HK-2 (cell line): ENCODE measurements around the gene VPS29.
"Not testable (repeated sequence)": the region's sequence is repeated elsewhere in the genome, so short reads cannot be mapped to it uniquely, and the experiment has no call there.

ENCODE experiments used
- DNase-seq: peaks from one replicate; pipeline ENCODE4 v3.0.0-alpha.2; 2018; ENCODE audit not compliant: unreplicated experiment

Gene VPS29

DNA sequence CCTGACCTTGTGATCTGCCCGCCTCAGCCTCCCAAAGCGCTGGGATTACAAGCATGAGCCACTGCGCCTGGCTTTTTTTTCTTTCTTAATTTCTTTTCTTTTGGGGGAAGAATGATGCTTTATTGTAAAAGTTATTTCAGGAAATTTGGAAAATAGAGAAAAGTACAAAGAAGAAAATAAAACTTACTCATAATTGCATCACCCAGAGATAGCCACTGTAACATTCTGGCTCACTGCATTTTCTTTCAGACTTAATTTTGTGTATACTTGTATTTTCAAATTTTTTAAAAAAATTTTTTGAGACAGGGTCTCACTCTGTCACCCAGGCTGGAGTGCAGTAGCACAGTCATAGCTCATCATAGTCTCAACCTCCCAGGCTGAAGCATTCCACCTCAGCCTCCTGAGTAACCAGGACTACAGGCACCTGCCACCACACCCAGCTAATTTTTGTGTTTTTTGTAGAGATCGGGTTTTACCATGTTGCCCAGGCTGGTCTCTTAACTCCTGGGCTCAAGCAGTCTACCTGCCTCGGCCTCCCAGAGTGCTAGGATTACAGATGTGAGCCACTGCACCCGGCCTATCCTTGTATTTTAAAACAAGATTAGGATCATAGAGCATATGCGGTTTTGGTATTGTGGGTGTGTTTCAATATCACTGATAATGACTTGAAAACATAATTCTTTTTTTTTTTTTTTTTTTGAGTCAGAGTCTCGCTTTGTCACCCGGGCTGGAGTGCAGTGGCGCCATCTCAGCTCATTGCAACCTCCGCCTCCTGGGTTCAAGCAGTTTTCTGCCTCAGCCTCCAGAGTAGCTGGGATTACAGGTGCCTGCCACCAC lies 19.2 kb upstream of the VPS29 start:
- DNase-seq = not testable (repeated sequence)

DNA sequence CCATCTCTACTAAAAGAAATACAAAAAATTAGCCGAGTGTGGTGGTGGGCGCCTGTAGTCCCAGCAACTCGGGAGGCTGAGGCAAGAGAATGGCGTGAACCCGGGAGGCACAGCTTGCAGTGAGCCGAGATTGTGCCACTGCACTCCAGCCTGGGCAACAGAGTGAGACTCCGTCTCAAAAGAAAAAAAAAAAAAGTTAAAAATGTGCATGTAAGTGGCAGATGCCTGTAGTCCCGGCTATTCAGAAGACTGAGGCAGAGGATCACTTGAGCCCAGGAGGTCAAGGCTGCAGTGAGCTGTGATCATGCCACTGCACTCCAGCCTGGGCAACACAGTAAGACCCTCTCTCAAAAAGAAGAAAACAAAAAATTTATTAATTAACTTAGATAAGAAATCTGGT lies 16.1 kb upstream of the VPS29 start:
- DNase-seq = not testable (repeated sequence)

DNA sequence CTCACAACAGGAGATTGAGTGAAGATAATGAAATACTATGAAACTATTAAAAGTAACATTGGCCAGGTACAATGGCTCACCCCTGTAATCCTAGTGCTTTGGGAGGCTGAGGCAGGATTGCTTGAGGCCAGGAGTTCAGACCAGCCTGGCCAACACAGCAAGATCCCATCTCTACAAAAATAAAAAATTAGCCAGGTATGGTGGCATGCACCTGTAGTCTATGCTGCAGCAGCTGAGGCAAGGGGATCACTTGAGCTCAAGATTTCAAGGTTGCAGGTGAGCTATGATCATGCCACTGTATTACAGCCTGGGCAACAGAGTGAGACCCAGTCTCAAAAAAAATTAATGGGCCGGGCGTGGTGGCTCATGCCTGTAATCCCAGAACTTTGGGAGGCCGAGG lies 15.1 kb upstream of the VPS29 start:
- DNase-seq = no peak

DNA sequence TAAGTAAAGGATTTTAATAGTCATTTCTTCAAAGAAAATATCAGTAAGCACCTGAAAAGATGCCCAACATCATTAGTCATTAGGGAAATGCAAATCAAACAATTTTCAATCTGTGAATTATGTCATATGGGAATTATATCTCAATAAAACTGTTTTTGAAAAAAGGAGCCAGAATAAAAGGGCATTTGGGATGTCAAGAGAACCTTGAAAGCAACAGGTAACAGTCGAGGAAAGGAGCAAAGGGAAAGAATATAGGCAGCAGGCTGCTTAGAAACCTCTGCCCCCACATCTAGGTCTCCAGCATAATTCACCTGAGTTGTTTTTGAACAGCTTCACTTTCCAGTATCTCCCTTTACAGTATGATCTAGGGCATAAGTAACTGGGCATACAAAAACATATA lies 12.5 kb upstream of the VPS29 start:
- DNase-seq = no peak

DNA sequence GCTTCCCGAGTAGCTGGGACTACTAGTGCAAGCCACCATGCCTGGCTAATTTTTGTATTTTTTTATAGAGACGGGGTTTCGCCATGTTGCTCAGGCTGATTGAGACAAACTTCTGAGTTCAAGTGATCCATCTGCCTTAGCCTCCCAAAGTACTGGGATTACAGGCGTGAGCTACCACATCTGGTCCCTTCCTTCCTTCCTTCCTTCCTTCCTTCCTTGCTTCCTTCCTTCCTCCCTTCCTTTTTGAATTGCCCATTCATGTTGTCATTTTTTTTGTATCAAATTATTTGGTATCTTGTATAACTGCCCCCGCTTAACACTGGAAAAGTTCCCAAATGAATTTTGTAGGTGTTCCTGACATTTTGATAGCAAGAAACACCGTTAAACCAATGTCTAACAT lies 11.9 kb upstream of the VPS29 start:
- DNase-seq = no peak

DNA sequence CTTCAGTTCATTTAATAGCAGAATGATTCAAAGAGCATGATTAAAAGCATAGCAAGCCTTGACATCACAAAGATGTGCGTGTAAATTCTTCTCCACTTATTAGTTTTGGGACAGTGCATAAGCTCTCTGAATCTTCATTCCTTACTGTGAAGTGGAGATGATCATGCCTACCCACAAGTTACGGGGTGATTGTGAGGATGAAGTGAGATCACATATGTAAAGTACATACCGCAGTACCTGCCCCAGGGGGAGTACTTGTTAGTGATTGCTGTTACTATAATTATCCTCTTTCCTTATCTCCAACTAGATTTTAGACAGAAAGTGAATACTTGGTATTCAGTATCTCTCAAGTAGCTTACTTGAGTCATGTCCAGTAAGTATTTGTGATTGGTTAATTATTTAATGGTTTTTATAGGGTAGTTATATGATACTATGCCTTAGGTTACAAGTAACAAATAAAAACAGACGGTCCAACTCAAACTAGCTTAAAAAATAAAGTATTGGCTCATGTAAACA lies 6.2 kb upstream of the VPS29 start:
- DNase-seq = no peak

DNA sequence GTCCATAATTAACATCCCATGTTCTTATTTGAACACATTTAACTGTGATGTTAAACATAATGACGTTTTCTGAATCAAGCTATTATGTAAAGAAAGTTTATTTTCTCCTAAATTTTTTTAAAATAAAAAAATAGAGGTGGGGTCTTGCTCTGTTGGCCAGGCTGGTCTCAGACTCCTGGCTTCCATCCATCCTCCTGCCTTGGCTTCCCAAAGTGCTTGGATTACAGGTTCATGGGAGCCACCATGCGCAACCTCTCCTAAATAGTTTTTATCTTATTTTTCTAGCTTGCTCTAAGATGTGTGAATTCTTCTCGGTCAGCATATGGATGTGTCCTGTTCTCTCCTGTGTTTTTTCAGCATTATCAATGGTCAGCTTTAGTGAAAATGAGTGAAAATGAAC lies 3.4 kb upstream of the VPS29 start:
- DNase-seq = no peak

DNA sequence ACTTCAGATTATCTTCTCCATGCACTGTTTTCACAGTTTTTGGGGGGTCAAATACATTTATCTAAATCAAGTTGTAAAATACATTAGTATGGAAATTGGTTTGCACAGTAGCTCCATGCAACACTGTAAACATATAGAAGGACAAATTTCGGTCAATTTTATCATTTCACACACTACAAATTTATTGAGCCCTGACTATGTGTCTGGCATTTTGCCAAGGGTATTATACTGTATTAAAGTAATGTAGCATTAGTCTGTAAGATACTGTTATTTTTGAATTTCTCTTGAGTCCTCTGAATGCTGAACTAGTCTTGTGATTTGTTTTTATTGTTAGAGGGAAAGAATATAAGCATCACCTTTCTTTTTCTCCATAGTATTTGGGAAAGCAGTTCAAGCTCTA lies 1.5 kb upstream of the VPS29 start:
- no peak for DNase-seq

DNA sequence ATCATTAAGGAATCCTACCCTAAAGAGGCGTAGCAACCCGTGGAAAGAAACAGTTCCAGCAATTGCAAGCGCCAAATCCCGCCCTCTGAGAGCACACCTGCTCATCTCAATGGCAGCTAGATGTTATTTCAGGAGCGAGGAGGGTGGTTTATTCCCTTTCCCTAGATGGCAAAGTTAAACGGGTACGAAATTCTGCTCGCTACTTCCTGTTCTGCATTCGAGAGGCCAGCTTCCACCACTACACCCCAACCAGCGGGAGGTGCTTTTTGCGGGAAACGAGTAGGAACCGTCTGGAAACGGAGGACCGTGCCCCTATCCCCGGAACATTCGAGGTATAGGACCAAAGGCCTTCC lies 536 bp downstream of the VPS29 start:
- peak; percentile 71 for DNase-seq

DNA sequence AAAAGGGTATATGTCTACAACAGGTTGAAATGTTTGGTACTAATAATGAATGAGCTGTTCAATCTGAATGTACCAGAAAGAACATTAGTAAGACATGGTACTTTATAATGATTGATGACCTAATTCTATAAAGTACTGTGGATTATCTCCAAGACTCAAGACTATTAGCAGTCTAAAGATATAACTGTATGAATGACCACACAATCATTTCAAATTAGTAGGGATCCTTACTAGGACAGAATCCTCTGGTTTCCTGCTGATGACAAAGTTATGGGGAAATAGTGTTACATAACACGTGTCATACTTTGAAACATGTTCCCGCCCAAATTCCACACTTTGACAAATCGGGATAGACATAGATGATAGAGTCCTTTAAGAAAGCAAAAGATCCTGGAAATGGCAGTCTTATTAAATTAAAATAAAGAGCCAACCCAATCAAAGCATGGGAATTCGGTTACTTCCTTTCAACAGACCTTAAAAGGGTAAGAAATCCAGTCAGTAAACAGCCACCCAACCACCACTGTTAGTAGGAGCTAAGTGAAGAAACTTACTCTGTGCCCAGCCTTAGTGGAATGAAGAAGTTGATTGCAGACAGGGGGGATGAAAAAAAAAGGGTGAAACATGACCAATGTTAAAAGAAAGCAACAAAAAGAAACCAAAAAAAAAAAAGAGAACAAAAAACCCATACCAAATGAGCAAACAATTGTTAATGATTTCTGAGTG lies 2.8 kb downstream of the VPS29 start:
- no peak for DNase-seq

DNA sequence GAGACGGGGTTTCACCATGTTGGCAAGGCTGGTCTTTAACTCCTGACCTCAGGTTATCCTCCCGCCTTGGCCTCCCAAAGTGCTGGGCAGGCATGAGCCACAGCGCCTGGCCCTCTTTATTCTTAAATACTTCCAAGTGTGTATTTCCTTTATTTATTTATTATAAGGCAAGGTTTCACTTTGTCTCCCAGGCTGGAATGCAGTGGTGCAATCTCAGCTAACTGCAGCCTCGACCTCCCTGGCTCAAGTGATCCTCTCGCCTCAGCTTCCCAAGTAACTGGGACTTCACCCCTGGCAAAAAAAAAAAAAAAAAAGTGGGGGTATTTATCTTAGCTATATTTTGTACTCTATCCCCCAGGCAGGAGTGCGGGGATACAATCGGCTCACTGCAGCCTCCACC lies 26.5 kb downstream of the VPS29 start:
- DNase-seq = no peak

DNA sequence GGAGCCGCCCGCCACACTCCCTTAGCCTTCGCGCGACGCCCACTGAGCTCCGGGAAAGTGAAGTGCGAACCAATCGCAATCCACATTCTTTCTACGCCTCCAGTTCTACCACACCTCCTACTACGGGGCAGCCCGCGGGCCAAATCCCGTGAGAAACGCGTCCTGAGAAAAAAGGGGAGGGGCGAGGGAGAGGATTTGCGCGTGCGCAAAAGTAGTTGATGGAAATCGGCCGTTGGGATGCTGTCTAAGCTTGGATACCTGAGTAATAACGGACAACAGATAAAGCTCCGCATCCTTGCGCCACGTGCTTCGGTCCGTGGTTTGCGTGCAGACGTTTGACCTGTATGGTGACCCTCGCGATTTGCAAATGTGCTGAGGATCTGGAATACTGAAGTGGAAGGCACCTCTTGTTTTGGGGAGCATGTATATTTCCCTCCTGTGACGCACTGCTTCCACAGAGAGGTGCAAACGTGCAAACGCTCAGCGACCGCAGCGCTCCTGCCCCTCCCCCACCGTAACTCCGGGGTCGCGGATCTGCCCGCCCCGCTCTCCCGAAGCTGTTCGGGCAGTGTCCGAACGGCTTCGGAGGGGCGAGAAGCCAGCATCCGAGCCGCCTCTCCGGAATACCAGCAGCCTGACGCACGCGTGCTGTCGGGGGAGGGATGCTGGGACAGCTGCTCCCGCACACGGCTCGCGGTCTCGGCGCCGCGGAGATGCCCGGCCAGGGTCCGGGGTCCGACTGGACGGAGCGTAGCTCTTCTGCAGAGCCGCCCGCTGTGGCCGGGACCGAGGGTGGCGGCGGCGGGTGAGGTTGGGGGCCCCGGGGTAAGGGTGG lies 33.5 kb downstream of the VPS29 start, which contains the start of the genes FAM216A and GPN3:
Gene FAM216A (plus strand): TSS at position 632 of the 835 bp plus-strand sequence. CDS start 31 bp downstream, at position 663.
Gene GPN3 (minus strand): TSS at position 44 of the 835 bp plus-strand sequence. CDS start 54 bp downstream, outside the sequence.
- DNase-seq = peak; percentile 98

DNA sequence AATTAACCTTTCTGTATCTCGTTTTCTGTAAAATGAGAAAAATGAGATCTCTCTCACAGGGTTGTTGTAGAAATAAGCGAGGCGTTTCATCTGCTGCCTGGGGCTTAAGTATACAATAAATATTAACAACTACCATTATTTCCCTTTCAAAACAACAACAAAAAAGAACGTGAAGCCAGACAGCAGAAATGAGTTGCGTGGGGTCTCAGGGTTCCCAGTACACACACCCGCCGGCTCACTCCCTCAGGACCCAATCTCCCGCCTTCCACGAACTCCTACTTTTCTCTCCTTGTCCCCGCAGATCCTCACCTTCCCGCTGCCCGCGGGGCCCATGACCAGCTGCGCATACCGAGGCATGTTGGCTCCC lies 34.1 kb downstream of the VPS29 start:
- no peak for DNase-seq

DNA sequence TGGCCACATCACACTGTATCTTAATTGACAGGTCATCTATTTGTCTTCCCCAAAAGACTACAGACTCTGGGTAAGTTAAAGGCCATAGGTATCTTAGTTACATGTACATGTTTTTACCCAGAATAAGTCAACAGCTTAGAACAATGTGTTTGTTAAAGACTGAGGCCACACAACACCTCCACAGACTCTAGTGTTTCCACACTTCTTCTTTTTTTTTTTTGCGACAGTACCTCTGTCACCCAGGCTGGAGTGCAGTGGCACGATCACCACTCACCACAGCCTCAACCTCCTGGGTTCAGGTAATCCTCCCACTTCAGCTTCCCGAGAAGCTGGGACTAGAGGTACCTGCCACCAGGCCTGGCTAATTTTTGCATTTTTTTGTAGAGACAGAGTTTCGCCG lies 35.1 kb downstream of the VPS29 start:
- DNase-seq = no peak

DNA sequence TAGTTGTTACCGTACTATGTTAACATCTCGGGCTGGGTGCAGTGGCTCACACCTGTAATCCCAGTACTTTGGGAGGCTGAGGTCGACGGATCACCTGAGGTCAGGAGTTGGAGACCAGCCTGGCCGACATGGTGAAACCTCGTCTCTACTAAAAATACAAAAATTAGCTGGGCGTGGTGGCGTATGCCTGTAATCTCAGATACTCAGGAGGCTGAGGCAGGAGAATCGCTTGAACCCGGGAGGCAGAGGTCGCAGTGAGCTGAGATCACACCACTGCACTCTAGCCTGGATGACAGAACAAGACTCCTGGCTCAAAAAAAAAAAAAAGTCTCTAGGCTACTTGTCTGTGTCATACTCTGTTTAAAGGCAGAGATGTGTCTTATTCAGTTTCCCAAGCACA lies 36.1 kb downstream of the VPS29 start:
- DNase-seq = not testable (repeated sequence)

DNA sequence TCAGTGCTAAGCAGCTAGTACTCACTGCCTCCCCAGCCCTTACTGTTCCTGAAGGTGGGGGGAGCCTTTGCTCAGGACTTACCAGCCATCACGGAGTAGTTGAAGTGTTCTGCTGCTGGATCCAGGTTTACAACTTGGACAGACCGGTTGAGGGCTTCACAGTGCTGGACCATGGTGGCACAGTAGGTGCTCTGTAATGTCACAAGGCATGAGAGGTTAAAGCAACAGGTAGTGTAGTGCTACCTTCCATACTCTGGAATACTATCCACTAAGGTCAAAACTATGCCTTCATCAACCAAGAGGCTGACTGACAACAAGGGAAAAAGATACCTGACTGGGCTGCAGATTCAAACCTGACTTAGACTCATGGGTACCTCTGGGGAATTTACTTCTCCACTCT lies 36.9 kb downstream of the VPS29 start:
- DNase-seq = no peak

DNA sequence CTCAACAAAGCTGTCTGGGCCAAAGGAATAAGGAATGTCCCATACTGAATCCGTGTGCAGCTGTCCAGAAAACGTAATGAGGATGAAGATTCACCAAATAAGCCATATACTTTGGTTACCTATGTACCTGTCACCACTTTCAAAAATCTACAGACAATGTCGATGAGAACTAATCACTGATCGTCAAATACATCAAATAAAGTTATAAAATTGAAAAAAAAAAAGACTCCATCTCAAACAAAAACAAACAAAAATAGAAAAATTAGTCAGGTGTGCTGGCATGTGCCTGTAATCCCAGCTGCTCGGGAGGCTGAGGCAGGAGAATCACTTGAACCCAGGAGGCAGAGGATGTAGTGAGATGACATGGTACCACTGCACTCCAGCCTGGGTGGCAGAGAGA lies 40.7 kb downstream of the VPS29 start:
- DNase-seq = not testable (repeated sequence)

DNA sequence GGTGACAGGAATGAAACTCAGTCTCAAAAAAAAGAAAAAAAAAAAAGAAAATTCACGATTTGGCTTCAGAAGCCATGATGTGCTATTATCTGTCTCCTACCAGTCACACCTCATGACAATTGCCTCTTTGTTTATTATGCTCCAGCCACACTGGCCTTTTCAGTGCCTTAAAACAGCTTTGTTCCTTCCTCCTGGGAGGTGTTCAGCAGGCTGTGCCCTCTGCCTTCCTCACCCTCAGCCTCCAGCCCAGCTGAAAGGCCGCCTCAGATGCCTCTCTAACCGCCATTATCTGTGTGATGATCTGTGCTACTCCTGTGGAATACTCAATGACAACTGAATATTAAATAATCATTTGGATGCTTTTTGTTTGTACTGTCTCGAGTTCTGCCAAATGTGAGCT lies 43.2 kb downstream of the VPS29 start:
- DNase-seq = no peak

DNA sequence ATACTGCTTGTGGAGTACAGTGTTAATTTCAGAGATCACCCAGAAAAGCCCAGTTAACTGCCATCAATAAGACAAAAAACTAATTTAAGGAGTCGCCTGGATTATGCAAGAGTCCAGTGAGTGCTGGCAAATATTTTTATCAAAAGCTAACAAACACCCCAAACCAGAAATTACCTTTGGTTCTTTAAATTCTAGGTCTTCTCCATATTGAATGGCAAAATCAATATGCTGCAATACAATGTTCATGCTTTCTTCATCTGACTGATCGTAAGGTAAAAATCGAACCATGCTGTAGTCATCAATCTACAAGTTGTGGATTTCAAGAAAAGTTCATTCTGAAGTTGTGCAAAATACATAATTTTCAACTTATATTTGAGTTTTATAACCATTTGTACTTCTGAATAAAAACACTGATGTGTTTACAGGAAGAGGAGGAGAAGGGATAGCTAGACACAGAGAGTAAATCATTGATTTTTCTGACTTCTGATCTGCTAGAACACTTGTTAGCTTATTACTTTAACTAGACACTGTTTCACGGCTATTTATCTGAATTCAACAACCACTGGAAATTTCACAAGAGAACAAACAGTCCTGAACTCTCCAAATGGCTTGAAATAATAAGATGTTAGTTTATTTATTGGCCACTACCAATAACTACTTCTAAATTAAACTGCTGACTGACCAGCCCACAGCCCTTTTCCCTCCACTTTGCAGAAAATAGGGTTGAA lies 48.2 kb downstream of the VPS29 start:
- DNase-seq = no peak

DNA sequence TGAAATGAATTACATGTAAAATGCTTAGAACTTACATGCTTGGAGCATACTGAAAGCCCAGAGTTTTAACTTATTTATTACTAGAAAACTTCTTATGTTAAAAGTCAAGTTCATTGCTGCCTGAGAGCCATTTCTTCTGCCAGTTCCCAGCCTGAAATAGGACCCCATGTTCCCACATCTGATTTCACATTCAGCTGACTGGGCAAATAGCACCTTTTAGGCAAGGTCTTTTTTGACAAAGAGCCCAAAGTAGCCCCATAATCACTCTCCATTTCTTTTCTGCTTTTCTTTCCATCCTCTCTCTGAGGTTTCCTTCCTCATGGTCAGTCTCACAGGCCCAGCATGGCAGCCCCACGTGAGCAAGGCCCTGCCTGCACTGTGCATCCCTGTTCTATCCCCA lies 50.6 kb downstream of the VPS29 start:
- no peak for DNase-seq

DNA sequence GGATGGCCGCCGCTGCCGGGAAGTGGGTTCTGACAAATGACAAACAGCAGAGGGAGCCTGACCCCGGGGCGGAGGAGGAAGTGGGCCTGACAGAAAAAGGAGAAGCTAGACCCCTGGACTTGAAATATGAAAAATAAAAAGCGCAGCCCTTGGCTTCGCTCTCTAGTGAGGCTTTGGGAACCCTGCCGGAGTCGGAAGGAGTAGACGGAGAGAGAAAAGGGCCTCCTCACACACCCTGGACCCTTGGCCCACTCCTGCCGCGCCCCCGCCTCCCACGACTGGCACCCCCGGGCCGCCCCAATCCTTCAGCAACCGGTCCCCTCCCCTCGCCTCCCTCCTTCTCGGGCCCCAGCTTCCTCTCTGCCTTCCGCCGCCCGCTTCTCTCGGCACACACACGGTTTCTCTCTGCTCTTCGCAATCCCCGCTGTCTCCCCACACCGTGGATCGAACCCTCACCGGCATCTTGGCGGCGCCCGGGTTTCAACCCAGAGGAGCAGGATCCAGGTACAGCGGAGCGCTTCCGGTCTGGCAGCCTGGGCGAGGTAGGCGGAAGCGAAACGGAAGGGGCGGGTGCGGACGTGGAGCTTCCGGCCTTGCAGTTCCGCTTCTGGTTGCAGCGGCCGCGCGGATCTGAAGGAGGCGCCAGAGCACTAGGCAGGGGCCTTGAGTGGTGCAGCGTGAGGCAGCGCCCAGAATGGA lies 52.0 kb downstream of the VPS29 start, which contains the start of gene ARPC3:
Gene ARPC3 (minus strand): TSS at position 539 of the 699 bp plus-strand sequence. CDS start 77 bp downstream, at position 462.
- DNase-seq = peak; percentile 94
